CD4-positive, alpha-beta T cell treated with Interleukin-10 for 1 hour (primary cell): ENCODE data around the gene DCUN1D1.
"Not testable (repeated sequence)": the region's sequence is repeated elsewhere in the genome, so short reads cannot be mapped to it uniquely, and the experiment has no call there.

Experiments used
- DNase-seq: peaks from one replicate; pipeline ENCODE4 v3.0.0-alpha.2; 2020

DCUN1D1 gene

GRCh38 chr3:182980204-182981037 is at the start of gene DCUN1D1:
Gene DCUN1D1 (minus strand): TSS chr3:182980538. CDS start chr3:182980489, 49 bp downstream.
- DNase-seq: peak; percentile 90

- DNase-seq: no peak
Observed at GRCh38 chr3:183028416-183028815, 48.1 kb upstream of the DCUN1D1 start.

DNA sequence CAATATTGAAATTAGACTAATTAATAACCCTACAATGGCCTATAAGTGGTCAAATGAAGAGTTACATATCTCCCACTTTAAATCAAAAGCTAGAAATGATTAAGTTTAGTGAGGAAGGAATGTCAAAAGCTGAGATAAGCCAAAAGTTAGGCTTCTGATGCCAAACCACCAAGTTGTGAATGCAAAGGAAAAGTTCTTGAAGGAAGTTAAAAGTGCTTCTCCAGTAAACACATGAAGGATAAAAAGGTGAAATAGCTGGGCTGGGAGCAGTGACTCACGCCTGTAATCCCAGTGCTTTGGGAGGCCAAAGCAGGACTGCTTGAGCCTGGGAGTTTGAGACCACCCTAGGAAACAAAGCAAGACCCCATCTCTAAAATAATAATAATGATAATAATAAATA is 46.9 kb upstream of the DCUN1D1 start:
- DNase-seq: no peak

DNA sequence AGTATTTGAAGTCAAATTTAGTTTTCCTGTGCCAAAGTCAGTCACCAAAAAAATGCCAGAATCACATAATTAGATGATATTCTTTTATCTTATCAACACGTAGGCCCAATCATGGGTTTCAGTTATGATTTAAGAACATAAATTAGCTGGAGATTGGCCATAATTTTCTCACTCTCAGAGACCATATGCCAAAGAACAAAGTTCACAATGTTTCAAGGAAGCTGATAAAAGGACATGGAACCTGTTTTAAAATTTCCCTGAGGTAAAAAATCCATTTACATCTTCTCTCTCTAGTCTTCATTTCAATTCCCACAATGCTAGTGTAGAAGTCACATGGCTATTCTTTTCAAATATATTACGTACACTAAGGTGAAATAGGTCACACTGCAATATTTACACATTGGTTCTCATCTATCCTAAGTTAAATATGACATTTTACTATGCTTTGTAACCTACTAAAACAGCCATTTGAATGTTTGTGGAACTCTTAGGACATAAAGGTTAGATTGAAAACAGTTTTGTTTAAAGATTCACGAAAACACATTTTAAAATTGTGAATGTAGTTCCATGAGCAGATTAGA is 42.7 kb upstream of the DCUN1D1 start:
- no peak for DNase-seq

DNA sequence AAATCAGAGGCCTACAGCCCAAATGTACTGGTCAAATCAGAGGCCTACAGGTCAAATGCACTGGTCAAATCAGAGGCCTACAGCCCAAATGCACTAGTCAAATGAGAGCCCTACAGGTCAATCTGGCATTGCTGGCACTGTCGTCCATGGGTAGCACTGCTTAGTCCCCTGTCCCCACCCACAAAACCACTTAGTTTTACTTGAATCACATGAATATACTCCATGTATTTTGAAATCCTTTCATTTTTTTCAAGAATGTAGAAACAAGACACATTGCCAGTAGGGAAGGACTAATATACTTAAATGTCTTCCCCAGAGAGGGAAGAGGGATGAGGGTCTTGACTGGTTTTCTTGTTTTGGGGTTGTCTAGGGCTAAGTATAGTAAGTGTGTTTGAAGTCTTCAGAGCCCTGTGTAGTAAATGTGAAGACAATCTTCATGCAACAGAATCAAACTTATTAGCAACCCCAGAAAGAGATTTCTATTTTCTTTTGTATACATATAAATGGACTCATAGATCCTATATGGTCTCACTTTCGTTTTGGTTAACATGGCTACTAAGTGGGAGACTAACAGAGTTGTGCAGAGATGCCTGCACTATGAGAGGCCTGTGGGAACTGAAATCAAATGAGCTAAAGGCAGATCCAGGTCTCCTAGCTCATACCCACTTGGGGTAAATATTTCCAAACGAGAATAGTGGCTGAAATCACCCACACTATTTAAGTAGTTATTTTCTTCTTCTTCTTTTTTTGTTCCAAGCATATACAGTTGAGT is 38.3 kb upstream of the DCUN1D1 start:
- no peak for DNase-seq

- no peak for DNase-seq
Observed at GRCh38 chr3:183015185-183015584, 34.8 kb upstream of the DCUN1D1 start.

DNA sequence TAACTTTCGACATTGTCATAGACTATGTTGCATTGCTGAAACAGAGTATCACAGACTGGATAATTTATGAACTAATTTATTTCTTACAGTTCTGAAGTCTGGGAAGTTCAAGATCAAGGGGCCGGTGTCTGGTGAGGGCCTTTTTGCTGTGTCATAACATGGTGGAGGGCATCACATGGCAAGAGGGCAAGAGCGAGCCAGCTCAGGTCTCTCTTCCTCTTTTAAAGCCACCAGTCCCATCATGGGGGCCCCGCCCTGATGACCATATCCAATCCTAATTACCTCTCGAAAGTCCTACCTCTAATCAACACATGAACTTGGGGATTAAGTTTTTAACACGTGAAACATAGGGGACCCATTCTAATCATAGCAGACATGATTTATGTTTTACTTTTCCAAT is 33.5 kb upstream of the DCUN1D1 start:
- no peak for DNase-seq

GRCh38 chr3:183013074-183013473 is 32.7 kb upstream of the DCUN1D1 start:
- DNase-seq: no peak

DNA sequence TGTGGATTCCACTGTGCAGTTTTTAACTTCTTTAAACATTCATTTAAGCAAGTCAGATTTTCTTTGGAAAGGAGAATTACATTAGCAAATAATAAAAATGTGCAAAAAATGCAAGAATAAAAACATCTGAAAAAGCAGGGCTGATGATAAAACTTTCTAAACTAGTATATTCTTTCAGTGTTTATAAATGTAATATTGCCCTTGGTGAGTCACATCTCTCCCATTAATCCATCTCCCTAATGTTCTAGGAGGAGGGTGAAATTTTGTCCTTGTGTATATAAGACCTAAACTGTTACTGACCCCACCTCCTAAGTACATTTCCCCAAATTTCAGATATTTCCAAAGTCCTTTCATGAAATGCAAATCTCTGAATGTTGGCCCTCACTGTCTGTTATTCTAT is 28.5 kb upstream of the DCUN1D1 start:
- DNase-seq: no peak

DNA sequence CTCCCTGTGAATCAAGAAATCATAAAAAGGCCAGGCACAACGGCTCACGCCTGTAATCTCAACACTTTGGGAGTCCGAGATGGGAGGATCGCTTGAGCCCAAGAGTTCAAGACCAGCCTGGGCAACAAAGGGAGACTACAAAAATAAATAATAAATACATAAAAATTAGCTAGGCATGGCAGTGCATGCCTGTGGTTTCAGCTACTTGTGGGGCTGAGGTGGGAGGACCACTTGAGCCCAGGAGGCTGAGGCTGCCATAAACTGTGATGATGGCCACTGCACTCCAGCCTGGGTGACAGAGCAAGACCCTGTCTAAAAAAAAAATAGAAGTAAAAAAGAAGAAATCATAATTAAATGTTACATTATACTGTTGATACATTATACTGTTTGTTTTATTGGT is 28.0 kb upstream of the DCUN1D1 start:
- DNase-seq: no peak

- no peak for DNase-seq
Observed at GRCh38 chr3:183006396-183007002, 26.2 kb upstream of the DCUN1D1 start.

- no peak for DNase-seq
Observed at GRCh38 chr3:182999767-183000166, 19.4 kb upstream of the DCUN1D1 start.

DNA sequence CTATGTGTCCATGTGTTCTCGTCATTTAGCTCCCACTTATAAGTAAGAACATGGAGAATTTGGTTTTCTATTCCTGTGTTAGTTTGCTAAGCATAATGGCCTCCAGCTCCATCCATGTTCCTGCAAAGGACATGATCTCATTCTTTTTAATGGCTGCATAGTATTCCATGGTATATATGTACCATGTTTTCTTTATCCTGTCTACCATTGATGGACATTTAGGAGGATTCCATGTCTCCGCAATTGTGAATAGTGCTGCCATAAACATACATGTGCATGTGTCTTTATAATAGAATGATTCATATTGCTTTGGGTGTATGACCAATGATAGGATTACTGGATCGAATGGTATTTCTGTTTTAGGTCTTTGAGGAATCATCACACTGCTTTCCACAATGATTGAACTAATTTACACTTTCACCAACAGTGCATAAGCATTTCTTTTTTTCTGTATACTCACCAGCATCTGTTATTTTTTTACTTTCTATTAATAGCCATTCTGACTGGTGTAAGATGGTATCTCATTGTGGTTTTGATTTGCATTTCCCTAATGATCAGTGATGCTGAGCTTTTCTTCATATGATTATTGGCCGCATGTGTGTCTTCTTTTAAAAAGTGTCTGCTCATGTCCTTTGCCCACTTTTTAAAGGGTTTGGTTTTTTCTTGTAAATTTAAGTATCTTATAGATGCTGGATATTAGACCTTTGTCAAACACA is 13.3 kb upstream of the DCUN1D1 start:
- not testable (repeated sequence) for DNase-seq

DNA sequence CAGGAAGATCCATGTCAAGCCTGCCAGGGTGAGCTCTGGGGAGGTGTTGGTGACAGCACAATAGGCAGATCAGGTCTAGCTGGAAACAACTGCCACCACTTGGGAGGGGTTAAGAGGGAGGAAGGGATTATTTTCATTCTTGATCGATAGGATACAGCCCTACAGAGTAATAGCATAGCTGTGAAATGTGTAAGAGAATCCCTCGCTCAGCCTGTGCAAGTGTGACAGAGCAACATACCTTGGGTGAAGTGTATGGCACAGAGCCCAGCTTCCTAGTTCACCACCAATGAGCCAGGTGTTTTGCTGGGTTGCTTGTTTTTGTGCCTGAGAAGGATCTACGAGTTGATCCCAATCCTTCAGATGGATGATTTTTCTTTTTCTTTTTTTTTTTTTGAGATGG is 9.2 kb upstream of the DCUN1D1 start:
- DNase-seq: no peak

DNA sequence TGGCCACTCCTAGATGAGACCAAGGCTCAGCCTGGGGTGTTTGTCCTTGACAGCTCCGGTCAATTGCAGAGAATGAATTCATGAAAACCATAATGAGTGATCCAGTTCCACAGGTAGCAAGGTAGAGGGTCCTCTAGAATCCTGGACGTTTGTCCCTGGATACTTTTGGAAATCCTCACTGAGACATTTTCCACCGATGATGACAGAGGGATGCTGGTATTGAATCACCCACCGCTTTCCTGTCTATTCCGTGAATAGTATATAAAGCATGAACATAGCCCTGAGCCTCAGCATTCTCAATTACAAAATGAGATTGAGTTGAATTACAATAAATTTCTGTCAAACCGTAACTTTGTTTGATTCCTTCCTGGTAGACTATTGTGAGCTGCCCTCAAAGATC is 5.7 kb upstream of the DCUN1D1 start:
- DNase-seq: no peak

GRCh38 chr3:182983876-182984275 is 3.5 kb upstream of the DCUN1D1 start:
- DNase-seq: no peak

- no peak for DNase-seq
Observed at GRCh38 chr3:182981038-182981380, 671 bp upstream of the DCUN1D1 start.

- DNase-seq: peak; percentile 25
Observed at GRCh38 chr3:182979674-182980191, 605 bp downstream of the DCUN1D1 start.

- no peak for DNase-seq
Observed at GRCh38 chr3:182979103-182979673, 1.1 kb downstream of the DCUN1D1 start.

- no peak for DNase-seq
Observed at GRCh38 chr3:182978387-182978786, 2.0 kb downstream of the DCUN1D1 start.

DNA sequence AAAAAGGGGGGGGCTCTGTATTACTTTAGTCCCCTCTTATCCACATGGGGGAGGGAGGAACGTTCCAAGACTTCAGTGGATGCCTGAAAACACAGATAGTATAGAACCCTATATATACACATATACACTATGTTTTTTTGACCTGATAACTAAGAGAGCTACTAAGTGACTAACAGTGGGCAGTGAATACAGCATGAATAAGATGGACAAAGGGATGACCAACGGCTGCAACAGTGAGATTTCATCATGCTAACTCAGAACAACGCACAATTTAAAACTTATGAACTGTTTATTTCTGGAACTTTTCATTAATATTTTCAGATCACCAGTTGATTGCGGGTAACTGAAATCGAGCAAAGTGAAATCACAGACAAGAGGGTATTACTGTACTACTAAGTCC is 7.3 kb downstream of the DCUN1D1 start:
- DNase-seq: no peak

DNA sequence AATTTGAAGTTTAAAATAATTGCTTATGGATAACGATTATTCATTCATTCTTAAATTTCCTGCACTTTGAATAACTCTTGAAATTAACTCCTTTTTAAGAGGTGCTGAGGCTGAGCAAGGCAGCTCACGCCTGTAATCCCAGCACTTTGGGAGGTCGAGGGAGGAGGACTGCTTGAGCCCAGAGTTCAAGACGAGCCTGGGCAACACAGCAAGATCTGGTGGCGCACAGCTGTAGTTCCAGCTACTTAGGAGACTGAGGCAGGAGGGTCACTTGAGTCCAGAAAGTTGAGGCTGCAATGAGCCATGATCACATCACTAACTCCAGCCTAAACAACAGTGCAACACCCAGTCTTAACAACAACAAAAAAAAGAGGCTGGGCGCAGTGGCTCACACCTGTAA is 8.0 kb downstream of the DCUN1D1 start:
- no peak for DNase-seq
